Measurements from ENCODE around the gene PPP2R3A.
"Not testable (repeated sequence)": the region's sequence is repeated elsewhere in the genome, so short reads cannot be mapped to it uniquely, and the experiment has no call there.

PPP2R3A gene

DNA sequence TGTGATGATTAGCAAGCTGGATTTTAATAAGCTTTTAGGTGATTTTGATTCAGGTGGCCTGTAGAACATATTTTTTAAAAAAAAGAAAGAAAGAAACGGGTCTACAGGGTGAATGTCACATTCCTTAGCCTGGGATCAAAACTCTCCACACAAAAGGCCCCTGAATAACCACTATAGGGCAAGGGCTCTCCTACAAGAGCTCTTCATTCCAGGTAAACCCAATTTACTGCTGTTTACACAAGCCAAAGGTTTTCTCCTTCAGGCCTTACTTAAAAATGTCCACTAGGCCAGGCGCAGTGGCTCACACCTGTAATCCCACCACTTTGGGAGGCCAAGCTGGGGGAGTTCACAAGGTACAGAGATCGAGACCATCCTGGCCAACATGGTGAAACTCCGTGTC is 222.3 kb downstream of the PPP2R3A start:
- TF ChIP-seq, protein P1, sequence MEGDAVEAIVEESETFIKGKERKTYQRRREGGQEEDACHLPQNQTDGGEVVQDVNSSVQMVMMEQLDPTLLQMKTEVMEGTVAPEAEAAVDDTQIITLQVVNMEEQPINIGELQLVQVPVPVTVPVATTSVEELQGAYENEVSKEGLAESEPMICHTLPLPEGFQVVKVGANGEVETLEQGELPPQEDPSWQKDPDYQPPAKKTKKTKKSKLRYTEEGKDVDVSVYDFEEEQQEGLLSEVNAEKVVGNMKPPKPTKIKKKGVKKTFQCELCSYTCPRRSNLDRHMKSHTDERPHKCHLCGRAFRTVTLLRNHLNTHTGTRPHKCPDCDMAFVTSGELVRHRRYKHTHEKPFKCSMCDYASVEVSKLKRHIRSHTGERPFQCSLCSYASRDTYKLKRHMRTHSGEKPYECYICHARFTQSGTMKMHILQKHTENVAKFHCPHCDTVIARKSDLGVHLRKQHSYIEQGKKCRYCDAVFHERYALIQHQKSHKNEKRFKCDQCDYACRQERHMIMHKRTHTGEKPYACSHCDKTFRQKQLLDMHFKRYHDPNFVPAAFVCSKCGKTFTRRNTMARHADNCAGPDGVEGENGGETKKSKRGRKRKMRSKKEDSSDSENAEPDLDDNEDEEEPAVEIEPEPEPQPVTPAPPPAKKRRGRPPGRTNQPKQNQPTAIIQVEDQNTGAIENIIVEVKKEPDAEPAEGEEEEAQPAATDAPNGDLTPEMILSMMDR (conservative IDR thresholded peaks at IDR 0.05): no peak
- no peak for TF ChIP-seq ZFX (IDR thresholded peaks at IDR 0.05)
- H3K27ac ChIP-seq: peak overlapping the region; percentile 9; the same call in 1 of the 2 replicates

GRCh38 chr3:136189043-136189442 is 223.5 kb downstream of the PPP2R3A start:
- TF ChIP-seq ZFX (IDR thresholded peaks at IDR 0.05): no peak
- TF ChIP-seq, protein P1 (conservative IDR thresholded peaks at IDR 0.05): no peak
- no peak overlapping the region for H3K27ac ChIP-seq

- H3K27ac ChIP-seq: no peak overlapping the region
- TF ChIP-seq, protein P1 (conservative IDR thresholded peaks at IDR 0.05): no peak
- no peak for TF ChIP-seq ZFX (IDR thresholded peaks at IDR 0.05)
Measured at GRCh38 chr3:136189859-136190617, 224.5 kb downstream of the PPP2R3A start.

GRCh38 chr3:136192195-136192594 is 226.7 kb downstream of the PPP2R3A start:
- not testable (repeated sequence) for H3K27ac ChIP-seq

- H3K27ac ChIP-seq: no peak overlapping the region
- TF ChIP-seq ZFX (IDR thresholded peaks at IDR 0.05): no peak
- TF ChIP-seq, protein P1 (conservative IDR thresholded peaks at IDR 0.05): no peak
Measured at GRCh38 chr3:136192831-136193230, 227.3 kb downstream of the PPP2R3A start.

- TF ChIP-seq, protein P1 (conservative IDR thresholded peaks at IDR 0.05): no peak
- TF ChIP-seq ZFX (IDR thresholded peaks at IDR 0.05): no peak
- H3K27ac ChIP-seq: no peak overlapping the region
Measured at GRCh38 chr3:136193278-136194054, 227.9 kb downstream of the PPP2R3A start.

DNA sequence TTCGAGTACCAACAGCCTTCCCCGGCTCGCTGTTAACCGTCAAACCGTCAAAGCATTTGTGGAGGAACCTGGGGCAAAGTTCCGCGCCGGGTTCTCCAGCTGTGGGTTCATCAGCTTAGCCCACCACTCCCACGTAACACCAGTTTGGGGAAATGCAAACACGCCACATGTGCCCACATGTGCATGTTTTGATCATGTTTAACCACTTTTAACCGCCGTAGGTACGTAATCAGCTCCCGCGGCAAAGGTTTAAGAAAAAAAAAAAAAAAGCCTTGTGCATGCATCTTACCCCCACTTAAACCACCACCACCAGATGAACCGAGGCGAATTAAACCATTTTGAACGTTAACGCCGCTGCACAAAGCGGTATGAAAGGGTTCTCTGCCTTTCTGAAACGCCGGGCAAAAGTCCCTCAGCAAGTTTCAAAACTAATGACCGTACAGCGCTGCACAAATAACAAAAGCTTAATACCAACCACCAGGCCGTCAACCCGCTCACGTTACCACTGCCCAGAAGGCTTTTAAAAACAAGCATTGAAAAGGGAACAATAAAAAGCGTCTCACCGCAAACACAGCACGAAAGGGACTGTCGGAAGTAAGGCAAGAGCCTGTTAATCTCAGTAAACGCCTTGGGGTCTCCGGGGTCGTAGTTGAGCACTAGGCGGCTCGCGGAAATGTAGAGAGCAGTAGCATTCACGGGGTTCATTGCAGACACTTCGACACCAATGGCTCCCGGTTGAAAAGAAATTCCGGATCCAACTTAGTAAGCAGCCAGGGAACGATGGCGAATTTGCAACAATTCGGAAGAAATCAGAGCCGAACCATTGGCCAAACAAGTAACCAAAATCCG is 229.1 kb downstream of the PPP2R3A start:
- peak overlapping the region; percentile 94 for H3K27ac ChIP-seq
- TF ChIP-seq ZFX (IDR thresholded peaks at IDR 0.05): no peak
- TF ChIP-seq, protein P1 (conservative IDR thresholded peaks at IDR 0.05): no peak

All from C4-2B (cell line).